Astrocyte of the cerebellum (primary cell): ENCODE measurements around the gene NRAP.

ENCODE experiments used
- DNase-seq: peaks from one replicate; pipeline ENCODE4 v3.0.0-alpha.2; 2011; ENCODE audit warnings: low read depth
- H3K4me3 ChIP-seq: 2 replicates; pipeline ENCODE4 v1.5.1; 2011; ENCODE audit warnings: mild to moderate bottlenecking, low read depth, low read length, moderate library complexity
- in situ Hi-C: cut with HindIII; loops from 2 replicates; pipeline ENCODE4 v1.10.0; 2017; ENCODE audit warnings: low sequenced_read_pairs
- TF ChIP-seq, protein P1 (sequence below): IDR thresholded peaks from 2 replicates; pipeline ENCODE4 v1.5.1; 2012; ENCODE audit warnings: low read length, low read depth, moderate library complexity, mild to moderate bottlenecking; ENCODE audit errors: missing control alignments

NRAP gene

DNA sequence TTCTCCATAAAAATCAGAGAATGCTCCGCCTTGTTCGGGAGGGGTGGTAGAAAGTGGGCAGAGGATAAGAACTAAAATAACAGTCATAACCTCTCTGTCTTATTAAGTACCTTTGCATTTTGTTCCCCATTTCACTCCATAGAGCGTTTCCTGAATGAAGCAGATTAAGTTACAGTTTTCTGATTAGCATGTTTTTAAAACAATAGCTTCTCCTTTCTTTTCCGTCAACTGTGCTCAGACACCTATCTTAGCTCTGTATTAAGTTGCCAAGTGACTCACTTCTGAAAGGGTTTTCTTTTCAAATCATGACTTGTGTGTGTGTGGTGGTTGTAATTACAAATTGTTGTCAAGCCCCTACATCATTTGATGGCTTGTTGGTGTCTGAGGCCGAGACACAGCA is 109.6 kb downstream of the NRAP start:
- no peak for DNase-seq
- H3K4me3 ChIP-seq: no peak overlapping the region
- TF ChIP-seq, protein P1, sequence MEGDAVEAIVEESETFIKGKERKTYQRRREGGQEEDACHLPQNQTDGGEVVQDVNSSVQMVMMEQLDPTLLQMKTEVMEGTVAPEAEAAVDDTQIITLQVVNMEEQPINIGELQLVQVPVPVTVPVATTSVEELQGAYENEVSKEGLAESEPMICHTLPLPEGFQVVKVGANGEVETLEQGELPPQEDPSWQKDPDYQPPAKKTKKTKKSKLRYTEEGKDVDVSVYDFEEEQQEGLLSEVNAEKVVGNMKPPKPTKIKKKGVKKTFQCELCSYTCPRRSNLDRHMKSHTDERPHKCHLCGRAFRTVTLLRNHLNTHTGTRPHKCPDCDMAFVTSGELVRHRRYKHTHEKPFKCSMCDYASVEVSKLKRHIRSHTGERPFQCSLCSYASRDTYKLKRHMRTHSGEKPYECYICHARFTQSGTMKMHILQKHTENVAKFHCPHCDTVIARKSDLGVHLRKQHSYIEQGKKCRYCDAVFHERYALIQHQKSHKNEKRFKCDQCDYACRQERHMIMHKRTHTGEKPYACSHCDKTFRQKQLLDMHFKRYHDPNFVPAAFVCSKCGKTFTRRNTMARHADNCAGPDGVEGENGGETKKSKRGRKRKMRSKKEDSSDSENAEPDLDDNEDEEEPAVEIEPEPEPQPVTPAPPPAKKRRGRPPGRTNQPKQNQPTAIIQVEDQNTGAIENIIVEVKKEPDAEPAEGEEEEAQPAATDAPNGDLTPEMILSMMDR: no peak
- in situ Hi-C loops: no loop called here

GRCh38 chr10:113553149-113553548 is 110.7 kb downstream of the NRAP start:
- TF ChIP-seq, protein P1: no peak
- DNase-seq: no peak
- in situ Hi-C loops: no loop called here
- H3K4me3 ChIP-seq: no peak overlapping the region

- TF ChIP-seq, protein P1: no peak
- in situ Hi-C loops: no loop called here
- H3K4me3 ChIP-seq: no peak within 1 kb of the TSS
- no peak for DNase-seq
Measured at GRCh38 chr10:113552701-113553100, 111.1 kb downstream of the NRAP start, which contains the start of gene HABP2. TSS of gene HABP2 (plus strand) at chr10:113553053. CDS start at chr10:113553122, 69 bp downstream.

DNA sequence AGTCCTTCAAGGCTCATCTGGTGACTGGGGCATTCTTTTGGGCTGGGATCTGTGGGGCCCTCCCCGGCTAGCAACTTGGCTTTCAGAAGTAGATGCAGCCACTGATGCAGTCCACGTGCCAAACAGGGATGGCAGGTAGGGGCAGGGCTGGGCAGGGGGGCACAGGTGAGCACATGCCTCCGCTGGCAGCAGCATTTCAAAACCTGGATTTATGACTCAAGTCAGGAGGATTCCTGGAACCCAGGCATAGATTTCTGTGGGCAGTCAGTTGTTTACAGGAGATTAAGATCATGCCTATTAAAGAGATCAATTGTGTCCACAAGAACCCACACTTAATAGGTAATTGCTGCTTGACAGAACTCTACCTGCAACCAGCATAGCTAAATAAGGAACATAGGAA is 111.8 kb downstream of the NRAP start:
- no peak for DNase-seq
- H3K4me3 ChIP-seq: no peak overlapping the region
- in situ Hi-C loops: no loop called here
- TF ChIP-seq, protein P1: no peak

GRCh38 chr10:113550365-113550764 is 113.5 kb downstream of the NRAP start:
- H3K4me3 ChIP-seq: no peak overlapping the region
- peak; percentile 54 for DNase-seq
- in situ Hi-C loops: no loop called here
- TF ChIP-seq, protein P1: no peak

- DNase-seq: no peak
- in situ Hi-C loops: no loop called here
- TF ChIP-seq, protein P1: no peak
- no peak overlapping the region for H3K4me3 ChIP-seq
Measured at GRCh38 chr10:113549856-113550255, 114.0 kb downstream of the NRAP start.

DNA sequence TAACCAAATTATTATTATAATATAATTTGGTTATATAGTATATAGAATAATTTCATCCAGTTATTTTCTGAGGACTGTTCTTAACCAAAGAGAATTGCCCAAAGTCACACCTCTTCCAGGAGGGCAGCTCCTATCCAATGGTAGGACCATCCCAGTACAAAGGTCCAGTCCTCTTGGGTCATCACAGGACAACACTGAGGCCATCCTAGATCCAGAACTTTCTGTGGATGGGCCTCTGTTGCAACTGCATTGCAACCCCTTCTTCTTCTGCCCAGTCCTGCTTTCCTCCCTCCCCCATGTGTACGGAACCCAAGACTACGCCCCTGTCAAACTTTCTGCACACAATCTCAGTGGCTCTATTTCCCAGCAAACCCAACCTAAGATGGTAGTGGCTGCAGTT is 116.4 kb downstream of the NRAP start:
- TF ChIP-seq, protein P1: no peak
- H3K4me3 ChIP-seq: no peak overlapping the region
- DNase-seq: no peak
- in situ Hi-C loops: no loop called here
